Amniotic stem cell (primary cell): ENCODE results near the gene SENP2.
"Not testable (repeated sequence)": the region's sequence is repeated elsewhere in the genome, so short reads cannot be mapped to it uniquely, and the experiment has no call there.

Experiments
- DNase-seq: peaks from one replicate; lab custom pipeline; 2025; lab: John Stamatoyannopoulos, UW

SENP2 gene

DNA sequence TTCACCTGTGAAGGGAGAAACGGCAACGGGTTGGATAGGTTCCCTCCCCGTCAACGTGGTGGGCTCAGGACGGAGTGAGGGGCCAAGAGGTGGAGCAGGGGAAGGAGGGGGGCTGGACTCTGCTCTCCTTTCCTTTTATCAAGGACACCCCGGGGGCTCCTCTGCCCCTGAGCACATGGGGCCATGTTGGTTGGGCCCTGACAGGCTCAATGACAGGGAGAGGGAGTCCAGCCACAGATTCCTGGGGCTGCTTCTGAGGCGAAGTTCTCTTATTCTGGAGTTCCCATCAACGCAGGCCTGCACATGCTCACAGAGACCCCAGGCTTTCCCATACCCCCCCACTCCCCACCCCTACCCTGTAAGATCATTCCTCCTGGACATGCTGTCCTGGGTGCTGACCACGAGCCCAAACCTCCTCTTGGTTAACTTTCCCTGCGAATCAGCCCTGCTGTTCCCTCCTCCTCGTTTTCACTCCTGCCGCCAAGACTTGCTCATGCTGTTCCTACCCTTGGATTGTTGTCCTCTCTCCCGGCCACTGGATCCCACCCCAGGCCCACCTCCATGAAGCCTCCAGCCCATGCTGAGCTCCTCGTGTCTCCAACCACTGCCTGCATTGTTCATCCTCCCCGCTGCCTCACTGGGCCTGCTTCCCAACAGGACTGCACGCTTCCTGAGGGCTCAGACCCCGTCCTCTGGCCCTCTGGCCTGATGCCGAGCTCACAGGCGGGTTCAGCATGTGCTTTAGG is 61.2 kb downstream of the SENP2 start:
- no peak for DNase-seq

DNA sequence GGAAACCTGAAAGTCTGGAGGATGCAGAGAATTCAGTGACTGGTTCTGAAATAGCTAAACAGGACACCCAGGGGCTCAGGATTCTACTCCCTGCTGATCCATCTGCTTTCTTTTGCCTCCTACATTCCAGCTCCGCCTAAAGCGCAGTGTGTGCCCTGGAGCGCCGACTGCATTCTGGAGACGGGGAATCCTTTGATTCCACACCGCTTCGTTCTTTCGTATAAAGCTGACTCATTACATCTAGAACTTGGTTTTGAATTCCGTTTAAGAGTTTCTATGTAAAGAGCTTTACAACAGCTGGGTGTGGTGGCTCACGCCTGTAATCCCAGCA is 61.8 kb downstream of the SENP2 start:
- no peak for DNase-seq

DNA sequence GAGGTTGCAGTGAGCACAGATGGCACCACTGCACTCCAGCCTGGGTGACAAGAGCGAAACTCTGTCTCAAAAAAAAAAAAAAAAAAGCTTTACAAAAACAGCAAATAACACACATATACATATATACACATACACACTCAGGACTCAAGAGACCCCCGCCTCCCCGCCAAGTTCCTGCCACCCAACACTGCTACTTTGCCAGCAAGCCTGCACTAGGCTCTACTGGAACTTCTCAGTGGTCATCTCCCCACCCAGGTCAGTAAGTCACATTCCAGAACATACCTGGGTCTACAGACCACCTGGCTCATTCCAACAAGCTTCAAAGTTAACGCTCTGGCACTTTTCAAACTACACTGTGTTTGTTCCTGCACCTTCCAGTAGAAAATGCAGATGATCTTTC is 62.3 kb downstream of the SENP2 start:
- no peak for DNase-seq

DNA sequence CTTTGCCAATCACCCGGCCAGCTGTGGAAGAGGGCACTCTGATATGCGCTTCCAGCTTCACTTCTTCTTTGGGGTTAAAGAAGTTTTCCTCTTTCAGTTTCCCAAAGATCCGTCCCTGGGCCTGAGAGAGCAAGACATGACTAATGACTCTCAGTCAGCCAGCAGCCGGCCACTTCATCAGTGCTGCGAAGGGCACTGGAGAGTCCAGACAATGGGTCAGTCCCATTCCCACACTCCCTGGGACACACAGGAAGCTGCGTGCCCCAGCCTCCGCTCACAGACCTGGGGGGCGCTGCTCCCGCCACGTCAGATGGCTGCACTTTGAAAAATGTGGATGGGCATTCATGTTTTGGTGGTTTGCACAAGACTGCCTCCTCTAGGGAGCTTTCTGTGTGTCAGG is 63.3 kb downstream of the SENP2 start:
- DNase-seq = no peak

DNA sequence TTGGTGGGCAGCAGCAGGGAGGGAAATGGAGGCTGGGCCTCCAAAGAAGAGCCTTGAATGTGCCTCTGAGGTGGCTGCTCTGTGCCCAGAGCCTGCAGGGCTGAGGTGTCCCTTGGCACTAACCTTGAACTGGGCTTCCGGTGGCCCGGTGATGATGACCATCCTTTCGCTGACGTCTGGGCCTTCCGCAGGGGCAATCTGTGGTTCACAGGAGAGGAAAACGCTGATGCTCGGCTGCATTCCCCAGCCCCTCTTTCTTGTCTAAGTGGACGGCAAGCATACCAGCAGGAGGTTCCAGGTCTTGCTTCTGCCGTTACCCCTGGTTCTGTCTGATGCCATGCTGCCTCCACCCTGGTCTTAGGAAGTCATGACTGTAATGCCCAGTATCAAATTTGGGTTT is 65.9 kb downstream of the SENP2 start:
- DNase-seq = no peak

DNA sequence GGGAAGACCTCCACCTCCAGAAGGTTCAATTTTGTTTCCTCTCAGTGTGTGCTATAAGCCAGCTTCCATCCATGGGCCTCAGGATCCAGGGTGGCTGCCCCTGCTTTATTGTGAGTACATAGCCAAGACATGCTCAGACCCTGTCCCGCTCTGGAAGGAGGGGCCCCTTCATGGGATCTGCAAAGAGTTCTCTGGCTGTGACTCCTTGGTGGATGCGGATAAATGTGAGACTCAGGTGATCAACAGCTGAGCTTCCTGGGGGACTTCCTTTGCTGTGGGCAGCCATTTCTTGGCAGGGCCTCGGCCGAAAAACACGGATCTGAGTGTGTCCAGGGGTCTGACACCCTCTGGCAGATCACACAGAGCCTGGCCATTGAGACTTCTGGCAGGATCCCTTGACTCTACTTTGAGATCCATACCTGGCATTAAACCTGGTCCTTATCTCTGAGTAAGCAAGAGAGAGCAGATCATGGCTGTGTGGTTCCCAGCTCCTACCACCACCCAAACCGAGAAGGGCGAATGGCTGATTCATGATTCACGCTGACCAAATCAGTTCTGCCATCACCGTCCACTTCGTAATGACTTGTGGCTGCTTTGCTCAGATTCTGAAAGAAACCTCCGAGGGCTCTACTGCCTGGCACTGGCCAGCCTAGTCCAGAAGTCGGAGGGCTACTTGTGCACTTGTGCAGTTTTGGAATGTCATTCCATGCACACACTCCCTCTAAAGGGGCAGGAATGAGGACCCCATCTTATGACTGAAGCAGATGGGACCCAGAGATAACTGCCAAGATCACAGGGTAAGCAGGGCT is 68.1 kb downstream of the SENP2 start:
- no peak for DNase-seq

DNA sequence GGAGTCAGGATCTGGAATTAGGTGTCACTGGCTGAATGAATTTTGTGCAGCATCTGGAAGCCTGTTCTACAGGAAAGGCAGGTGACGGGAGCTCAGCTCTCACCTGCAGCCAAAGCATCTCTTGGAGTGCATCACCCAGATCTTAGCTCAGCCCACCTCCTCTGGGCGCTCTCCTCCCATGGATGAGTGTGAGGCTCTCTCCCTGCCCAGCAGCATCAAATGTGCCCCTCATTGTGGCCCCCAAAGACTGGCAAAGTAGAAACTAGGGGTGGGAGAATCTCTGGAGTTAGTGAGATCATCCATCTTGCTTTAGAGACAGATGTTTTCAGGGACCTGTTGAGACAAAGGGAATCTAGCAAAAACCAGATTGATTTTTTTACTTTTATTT is 68.7 kb downstream of the SENP2 start:
- no peak for DNase-seq

DNA sequence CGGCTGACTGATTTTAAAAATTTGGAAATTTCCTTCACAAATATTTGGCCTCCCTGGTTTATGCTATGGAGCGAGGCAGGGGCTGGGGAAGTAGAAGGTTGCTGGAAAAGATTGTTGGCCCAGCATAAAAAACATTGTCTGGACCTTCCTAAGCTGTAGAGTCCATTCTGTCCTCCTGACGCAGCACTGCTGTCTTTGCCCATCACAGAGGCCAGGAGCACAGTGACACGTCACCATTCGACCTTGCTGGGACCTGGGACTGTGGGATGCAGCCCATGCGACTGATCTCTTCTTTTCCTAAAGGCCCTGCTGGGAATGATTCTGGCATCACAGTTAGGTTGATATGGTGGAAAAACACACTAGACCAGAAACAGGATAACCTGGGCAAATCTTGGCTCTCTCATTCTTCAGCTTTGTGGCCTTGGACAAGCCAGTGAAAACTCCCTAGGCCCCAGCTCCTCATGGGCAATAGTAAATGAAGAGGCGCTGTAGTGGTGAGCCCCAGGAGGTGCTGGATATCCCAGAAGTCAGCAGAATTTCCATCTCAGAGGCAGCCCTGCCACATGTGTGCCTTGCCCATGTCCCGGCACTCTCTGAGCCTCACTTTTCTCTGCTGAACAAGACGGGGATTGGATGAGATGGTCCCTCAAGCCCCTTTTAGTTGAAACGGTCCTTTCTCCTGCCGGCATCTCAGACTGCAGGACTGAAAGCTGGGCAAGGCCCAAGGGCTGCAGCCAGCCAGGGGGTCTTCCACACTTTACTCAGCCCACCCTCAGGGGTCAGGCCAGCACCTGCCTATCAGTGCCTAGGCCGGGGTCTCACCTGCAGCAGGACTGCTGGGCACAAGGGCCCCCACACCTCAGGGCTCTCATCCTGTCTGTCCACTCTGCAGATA is 69.6 kb downstream of the SENP2 start:
- DNase-seq = no peak

DNA sequence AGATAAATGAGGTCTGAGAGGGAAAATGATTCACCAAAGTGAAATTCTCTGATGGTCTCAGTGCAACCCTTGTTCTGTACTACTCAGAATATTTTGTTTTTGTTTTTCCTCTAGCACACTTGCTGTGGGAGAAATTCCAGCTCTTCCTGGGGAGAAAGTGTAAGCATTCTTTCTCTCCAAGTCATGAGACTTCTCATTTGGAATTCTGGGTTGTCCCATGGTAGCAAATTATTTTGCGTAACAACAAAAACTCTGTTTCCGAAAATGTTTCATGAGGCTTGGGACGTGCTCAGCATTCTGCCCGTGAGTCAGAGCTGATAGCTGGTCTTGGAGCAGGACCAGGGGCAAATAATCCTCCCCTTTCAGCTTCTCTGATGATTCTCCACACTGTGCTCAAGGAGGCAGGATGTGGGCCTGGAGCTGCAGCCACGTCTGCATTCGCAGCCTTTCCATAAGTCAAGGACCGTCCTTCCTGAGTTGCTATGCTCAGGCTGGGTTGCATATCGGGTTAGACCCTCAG is 70.3 kb downstream of the SENP2 start:
- peak; percentile 95 for DNase-seq

DNA sequence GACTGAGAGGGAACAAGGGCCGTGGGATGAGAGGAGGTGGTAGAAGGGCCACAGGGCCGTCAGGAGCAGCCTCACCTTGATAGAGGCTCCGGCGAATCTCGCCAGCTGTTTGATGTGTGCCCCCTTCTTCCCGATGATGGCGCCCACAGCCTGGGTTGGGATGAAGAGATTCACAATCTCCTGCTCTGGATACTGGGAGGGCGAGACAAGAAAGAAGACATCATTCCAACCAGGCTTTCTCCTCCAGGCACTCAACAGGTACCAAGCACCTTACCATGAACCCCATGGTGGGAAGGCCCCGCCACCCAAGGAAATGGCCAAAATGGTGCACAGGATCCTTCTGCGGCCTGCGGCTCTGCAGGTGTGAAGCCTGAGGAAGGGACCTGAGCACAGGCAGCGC is 71.1 kb downstream of the SENP2 start:
- DNase-seq = no peak

DNA sequence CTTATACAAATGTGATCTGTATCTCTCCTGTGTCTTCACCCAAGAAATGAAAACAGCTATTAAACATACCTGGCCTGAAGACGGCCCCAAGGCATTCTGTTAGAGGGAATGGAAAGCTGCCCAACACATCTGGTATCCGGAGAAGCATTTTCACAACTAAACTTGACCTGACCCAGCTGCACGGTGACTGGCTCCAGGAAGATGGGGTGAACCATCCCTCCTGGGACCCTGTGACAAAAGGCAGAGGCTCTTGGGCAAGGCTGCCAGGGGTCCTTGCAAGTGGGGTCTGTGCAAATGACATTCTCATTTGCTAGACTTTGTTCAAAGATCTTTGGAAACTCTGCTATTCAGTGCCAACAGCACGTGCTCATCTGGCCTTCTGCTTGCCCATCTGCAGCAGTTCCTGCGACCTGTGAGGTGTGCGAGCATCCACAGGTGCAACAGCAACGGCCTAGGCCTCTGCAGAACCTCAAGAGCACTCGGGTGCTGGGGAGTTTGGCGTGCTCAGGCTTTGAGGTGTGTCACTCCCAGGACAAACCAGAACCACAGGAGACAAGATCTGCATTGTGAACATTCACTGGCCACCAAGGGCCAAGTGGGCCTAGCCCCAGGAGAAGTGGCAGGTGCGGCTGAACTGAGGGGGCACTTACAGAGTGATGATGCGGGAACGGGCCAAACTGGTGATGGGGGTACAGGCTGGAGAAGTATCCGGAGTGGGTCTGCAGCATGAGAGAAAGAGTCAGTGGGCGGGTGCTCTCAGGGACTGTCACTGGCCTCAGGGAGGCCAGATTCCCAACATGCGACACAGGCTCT is 71.8 kb downstream of the SENP2 start:
- no peak for DNase-seq

DNA sequence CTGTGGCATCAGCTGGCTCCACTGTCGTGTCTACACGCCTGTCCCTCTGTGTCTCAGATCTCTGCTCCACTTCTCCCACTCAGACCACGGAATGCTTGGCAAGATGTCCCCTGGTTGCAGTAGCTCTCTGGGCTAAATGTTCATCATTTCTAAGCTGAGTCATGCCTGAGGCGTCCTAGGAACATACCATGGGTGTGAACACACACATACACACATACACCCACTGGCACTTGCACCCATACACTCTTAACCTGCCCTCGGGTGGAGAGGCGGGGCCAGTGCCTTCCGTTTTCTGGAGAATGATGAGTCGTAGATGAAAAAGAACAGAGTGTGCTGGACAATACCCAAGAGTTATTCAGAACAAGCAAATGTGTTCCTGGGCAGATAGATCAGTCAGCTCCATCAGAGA is 72.4 kb downstream of the SENP2 start:
- DNase-seq = peak; percentile 91

DNA sequence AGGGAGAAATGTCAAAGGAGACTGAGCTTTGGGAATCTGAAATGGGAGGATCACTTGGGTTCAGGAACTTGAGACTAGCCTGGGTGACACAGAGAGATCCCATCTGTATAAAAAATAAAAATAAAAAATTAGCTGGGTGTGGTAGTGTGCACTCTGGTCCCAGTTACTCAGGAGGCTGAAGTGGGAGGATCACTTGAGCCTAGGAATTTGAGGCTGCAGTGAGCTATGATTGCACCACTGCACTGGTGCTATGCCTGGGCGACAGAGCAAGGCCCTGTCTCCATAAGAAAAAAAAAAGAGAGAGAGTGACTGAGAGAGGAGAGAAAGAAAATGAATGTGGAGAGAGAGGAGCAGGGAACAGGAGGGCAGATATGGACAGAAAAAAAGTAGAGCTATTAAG is 72.8 kb downstream of the SENP2 start:
- DNase-seq = no peak

DNA sequence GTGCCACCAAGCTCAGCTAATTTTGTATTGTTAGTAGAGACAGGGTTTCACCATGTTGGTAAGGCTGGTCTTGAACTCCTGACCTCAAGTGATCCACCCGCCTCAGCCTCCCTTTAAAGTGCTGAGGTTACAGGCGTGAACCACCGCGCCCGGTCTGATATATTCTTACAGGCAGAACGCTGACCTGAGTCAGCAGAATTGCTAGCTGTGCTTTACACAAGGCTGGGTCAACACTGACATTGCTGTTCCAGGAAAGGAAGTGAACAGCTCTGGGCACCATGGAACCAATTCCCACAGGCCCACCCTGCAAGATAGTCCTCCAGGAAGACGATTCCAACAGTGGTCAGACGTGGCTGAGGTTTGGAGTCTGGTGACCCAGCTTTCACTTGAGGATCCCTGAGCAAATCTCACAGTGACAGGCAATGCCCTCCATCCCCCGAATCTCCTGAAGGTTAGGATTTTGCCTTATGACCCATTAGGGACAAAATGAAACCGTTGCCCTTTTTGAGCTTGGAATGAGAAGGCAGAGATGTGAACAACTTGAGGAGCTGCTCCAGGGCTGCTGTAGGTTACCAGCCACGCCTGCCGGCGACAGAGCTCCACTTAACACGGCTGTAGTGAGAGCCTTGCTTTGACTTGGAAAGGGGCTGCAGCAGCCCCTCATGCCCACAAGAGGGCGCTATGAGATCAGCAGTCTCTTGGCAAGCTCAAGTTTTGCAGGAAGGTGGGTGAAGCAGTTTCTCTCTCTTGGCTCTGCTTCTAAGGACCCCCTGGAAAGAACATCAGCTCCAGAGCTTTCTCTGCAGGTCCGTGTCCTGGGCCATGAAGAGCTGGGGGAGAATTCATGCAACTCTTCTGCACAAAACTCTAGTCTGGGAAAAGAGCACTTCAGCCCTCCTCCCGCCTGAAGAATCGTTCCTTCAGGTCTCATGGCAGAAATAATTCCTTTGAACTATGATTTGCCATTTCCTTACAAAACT is 74.1 kb downstream of the SENP2 start:
- DNase-seq = peak; percentile 33

DNA sequence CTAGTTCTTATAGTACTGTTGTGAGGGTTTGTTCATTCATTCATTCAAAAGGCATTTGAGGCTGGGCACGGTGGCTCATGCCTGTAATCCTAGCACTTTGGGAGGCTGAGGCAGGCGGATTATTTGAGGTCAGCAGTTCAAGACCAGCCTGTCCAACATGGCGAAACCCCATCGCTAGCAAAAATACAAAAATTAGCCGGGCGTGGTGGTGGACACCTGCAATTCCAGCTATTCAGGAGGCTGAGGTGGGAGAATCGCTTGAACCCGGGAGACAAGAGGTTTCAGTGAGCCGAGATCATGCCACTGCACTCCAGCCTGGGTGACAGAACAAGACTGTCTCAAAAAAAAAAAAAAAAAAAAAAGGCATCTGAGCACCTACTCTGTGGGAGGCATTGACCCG is 75.2 kb downstream of the SENP2 start:
- not testable (repeated sequence) for DNase-seq

DNA sequence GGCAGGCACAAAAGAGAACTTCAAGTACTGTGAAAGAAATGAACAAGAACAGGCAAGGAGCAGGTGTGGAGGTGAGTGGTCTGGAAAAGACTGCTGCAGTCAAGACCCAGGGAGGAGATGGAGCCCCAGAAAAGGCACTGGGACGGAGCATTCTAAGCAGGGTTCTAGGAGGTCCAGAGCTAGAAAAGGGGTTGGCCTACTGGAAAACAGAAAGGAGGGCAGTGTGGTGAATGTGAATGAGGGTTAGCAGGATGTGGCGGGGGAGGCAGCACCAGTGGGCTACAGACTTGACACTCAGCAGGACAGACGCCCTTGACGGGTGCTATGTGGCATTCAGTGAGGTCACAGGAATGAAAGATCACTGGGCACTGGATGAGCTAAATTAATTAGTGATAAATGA is 75.7 kb downstream of the SENP2 start:
- no peak for DNase-seq

DNA sequence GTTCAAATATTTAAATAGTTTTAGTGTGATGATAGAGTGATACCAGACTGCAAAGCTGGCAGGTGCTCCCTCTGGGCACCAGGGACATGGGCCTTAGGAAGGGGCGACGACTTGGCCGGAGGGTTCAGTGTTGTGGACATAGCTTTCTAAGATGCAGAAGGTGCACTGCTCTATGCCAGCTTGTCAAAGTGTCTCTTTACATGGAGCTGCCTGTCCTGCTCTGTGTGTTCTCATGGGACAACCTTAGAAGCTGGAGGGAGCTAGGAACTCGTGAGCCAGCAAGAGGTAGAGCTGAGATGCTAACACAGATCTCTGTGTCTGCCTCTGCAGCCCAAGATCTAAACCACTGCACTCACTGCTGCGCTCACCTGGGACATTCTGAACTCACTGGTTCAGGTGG is 77.8 kb downstream of the SENP2 start:
- no peak for DNase-seq

DNA sequence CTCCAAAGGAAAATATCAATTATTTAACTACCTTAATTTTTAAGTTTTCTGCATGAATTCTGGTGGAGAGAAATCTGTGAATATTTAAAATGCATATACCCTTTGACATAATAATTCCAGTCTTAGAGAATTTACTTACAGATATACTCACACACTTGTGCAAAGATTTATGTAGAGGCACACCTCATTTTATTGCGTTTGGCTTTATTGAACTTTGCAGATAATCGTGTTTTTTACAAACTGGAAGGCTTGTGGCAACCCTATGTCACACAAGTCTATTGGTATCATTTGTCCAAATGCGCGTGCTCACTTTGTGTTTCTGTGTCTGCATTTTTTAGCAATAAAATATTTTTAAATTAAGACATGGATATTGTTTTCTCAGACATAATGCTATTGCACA is 81.5 kb downstream of the SENP2 start:
- DNase-seq = no peak

DNA sequence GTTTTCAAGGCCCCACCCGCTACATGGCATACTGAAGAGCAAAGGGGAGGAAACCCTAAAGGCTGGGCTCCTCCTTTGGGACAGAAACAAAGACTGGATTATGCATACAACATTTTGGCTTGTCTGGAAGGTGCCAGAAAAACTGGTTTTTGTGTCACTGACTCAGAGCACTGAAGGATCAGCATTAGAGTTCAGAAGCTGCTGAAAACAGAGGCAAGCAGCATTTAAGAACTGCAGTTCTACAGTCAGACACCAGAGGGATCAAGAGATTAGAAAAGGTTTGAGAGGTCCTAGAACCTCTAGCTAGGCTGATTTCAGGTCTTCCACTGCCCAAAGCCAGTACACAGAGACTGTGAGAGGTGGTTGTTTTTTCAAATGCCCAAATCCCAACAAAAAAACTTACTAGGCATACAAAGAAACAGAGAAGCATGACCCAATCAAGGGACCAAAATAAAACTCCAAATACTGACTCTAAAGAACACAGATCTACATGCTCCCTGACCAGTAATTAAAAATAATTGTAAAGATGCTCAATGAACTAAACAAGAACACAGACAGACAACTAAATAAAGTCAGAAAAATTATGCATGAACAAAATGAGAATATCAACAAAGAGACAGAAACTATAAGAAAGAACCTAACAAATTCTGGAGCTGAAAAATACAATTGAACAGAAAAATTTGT is 91.2 kb downstream of the SENP2 start:
- DNase-seq = peak; percentile 54

DNA sequence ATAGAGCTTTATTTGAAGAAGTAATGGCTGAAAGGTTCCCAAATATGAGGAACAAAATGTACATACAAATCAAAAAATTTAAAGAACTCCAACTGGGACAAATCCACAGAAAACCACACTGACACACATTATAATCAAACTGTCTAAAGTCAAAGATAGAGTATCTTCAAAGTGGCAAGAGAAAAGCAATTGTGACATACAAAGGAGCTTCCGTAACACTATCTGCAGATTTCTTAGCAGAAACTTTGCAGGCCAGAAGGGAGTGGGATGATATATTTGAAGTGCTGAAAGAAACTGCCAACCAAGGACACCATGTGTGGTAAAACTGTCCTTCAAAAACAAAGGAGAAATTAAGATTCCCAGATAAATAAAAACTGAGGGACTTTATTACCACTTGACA is 91.9 kb downstream of the SENP2 start:
- no peak for DNase-seq
